ENCODE data around the gene GAL3ST2.

The GAL3ST2 gene

GRCh38 chr2:241760301-241760771, 16.3 kb upstream of the GAL3ST2 start:
- no peak for TF ChIP-seq CTCF (IDR thresholded peaks at IDR 0.05; ENCODE audit: borderline replicate concordance, insufficient read depth, low read depth, low read length)
- no peak overlapping the region for H3K4me3 ChIP-seq (ENCODE audit: low read depth, low read length)

- TF ChIP-seq CTCF (IDR thresholded peaks at IDR 0.05; ENCODE audit: borderline replicate concordance, insufficient read depth, low read depth, low read length): no peak
- no peak overlapping the region for H3K4me3 ChIP-seq (ENCODE audit: low read depth, low read length)
Measured at GRCh38 chr2:241762321-241762932, 14.2 kb upstream of the GAL3ST2 start.

GRCh38 chr2:241762933-241763369, 13.7 kb upstream of the GAL3ST2 start:
- TF ChIP-seq CTCF (IDR thresholded peaks at IDR 0.05; ENCODE audit: borderline replicate concordance, insufficient read depth, low read depth, low read length): no peak
- H3K4me3 ChIP-seq (ENCODE audit: low read depth, low read length): no peak overlapping the region

- H3K4me3 ChIP-seq (ENCODE audit: low read depth, low read length): no peak overlapping the region
- no peak for TF ChIP-seq CTCF (IDR thresholded peaks at IDR 0.05; ENCODE audit: borderline replicate concordance, insufficient read depth, low read depth, low read length)
Measured at GRCh38 chr2:241763551-241764274, 12.9 kb upstream of the GAL3ST2 start.

- TF ChIP-seq CTCF (IDR thresholded peaks at IDR 0.05; ENCODE audit: borderline replicate concordance, insufficient read depth, low read depth, low read length): no peak
Measured at GRCh38 chr2:241764275-241765241, 12.1 kb upstream of the GAL3ST2 start.

GRCh38 chr2:241767464-241768250, 9.0 kb upstream of the GAL3ST2 start:
- H3K4me3 ChIP-seq (ENCODE audit: low read depth, low read length): no peak overlapping the region
- TF ChIP-seq CTCF (IDR thresholded peaks at IDR 0.05; ENCODE audit: borderline replicate concordance, insufficient read depth, low read depth, low read length): no peak

More at GRCh38 chr2:241764275-241765241, 12.1 kb upstream of the GAL3ST2 start:
- no peak overlapping the region for H3K4me3 ChIP-seq (ENCODE audit: low read depth, low read length)
